Measurements from ENCODE around the gene ARL6.

DNA sequence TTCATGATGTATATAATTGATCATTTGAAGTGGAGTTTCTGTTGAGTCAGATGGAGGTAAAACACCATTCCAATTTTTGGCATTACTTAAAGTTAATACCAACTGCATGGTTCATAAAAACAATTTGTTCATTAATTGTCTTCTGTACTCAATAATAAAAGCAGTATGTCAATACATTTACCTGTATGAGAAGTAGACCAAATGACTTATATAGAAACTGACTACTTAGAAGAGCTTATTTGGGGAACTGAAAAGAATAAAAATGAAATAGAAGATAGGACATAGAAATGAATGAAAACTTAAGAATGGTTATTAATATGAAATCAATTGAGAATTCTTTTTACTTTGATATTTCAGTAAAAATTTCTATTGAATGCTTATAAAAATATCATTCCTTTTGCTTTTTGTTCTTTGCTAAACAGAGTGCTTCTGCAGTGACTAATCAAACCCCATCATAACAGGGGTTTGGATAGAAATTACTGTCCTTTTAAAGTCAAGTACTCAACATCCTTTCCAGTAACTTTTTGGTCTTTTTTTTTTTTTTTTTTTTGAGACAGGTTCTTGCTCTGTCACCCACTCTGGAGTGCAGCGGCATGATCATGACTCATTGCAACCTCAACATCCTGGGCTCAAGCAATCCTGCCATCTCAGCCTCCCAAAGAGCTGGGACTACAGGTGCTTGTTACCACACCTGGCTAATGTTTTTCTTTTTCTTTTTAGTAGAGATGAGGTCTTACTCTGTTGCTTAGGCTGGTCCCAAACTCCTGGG is 50.8 kb downstream of the ARL6 start:
- TF ChIP-seq GATA2 (IDR thresholded peaks at IDR 0.05; ENCODE audit: insufficient read depth, insufficient read length, low read depth, low read length) (no peak), POLR2AphosphoS5 (IDR thresholded peaks at IDR 0.05; ENCODE audit: insufficient read depth, low read depth, low read length) (no peak)
- TF ChIP-seq, protein P1, sequence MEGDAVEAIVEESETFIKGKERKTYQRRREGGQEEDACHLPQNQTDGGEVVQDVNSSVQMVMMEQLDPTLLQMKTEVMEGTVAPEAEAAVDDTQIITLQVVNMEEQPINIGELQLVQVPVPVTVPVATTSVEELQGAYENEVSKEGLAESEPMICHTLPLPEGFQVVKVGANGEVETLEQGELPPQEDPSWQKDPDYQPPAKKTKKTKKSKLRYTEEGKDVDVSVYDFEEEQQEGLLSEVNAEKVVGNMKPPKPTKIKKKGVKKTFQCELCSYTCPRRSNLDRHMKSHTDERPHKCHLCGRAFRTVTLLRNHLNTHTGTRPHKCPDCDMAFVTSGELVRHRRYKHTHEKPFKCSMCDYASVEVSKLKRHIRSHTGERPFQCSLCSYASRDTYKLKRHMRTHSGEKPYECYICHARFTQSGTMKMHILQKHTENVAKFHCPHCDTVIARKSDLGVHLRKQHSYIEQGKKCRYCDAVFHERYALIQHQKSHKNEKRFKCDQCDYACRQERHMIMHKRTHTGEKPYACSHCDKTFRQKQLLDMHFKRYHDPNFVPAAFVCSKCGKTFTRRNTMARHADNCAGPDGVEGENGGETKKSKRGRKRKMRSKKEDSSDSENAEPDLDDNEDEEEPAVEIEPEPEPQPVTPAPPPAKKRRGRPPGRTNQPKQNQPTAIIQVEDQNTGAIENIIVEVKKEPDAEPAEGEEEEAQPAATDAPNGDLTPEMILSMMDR (IDR thresholded peaks at IDR 0.05; ENCODE audit: extremely low read depth in 1 of 2, insufficient read depth in 1 of 2, low read depth in 1 of 2, low read length in 2 of 2): no peak

Data from endothelial cell of umbilical vein (primary cell).